ENCODE data around the gene KDM4D.
"Not testable (repeated sequence)": the region's sequence is repeated elsewhere in the genome, so short reads cannot be mapped to it uniquely, and the experiment has no call there.

Gene KDM4D

DNA sequence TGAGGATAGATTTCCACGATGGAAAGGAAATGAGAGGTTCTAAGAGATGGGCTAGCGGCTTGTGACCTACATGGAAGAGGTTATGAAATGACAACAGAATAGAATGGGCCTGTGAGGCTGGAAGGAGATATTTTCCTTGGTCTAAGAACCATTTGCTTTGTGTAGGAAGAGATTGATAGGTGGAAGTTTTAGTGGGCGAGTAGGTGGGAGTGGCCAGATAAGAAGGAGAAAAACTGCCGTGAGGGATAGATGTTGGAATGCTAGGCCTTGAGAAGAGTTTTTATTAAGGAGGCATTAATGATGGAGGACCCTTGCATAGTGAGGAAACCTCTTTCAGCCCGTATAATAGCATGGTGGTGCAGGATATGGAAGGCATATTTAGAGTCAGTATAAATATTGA, 48.0 kb downstream of the KDM4D start:
- not testable (repeated sequence) for H3K4me3 Mint-ChIP-seq; DNase-seq; H3K36me3 Mint-ChIP-seq (ENCODE audit: insufficient read depth); H3K4me1 Mint-ChIP-seq (ENCODE audit: low read depth in 2 of 2); H3K9me3 Mint-ChIP-seq; H3K27ac Mint-ChIP-seq; ATAC-seq (replicated peaks); H3K27me3 Mint-ChIP-seq

DNA sequence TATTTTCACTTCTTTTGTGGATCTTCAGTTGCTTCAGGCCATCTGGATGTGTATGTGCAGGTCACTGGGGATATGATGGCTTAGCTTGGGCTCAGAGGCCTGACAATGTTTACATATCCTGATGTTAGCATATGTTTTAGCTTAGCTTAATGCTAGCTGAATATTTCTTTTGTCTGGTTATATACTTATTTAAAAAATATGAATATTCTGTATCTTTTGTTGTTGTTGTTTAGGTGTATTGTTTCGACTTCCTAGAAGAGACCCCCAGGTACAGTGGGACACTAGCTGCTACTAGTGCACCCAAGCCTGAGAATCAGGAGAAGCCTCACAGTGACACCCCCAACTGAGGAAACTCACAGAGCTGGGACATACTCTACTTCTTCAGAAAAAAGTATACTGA, 51.4 kb downstream of the KDM4D start, which contains the start of gene KDM4E:
Gene KDM4E (plus strand): TSS at position 301 of the 400 bp plus-strand sequence. CDS start 300 bp downstream, outside the sequence.
- Mint-ChIP-seq H3K9me3 (no peaks in the 10 kb centered on the region), H3K27ac (no peak within 1 kb of the TSS), H3K4me3 (no peak within 1 kb of the TSS), H3K27me3 (no peaks in the 10 kb centered on the region), H3K36me3 (ENCODE audit: insufficient read depth) (no peaks in the 10 kb centered on the region), H3K4me1 (ENCODE audit: low read depth in 2 of 2) (no peaks in the 10 kb centered on the region)
- DNase-seq (no peak), ATAC-seq (replicated peaks) (no peak)

DNA sequence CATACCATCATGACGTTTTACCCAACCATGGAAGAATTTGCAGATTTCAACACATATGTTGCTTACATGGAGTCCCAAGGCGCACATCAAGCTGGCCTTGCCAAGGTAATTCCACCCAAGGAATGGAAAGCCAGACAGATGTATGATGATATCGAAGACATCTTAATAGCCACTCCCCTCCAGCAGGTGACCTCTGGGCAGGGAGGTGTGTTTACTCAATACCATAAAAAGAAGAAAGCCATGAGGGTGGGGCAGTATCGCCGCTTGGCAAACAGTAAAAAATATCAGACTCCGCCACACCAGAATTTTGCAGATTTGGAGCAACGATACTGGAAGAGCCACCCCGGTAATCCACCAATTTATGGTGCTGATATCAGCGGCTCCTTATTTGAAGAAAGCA, 52.1 kb downstream of the KDM4D start:
- not testable (repeated sequence) for H3K9me3 Mint-ChIP-seq; H3K27me3 Mint-ChIP-seq; H3K27ac Mint-ChIP-seq; ATAC-seq (replicated peaks); DNase-seq; H3K4me3 Mint-ChIP-seq; H3K4me1 Mint-ChIP-seq (ENCODE audit: low read depth in 2 of 2); H3K36me3 Mint-ChIP-seq (ENCODE audit: insufficient read depth)

DNA sequence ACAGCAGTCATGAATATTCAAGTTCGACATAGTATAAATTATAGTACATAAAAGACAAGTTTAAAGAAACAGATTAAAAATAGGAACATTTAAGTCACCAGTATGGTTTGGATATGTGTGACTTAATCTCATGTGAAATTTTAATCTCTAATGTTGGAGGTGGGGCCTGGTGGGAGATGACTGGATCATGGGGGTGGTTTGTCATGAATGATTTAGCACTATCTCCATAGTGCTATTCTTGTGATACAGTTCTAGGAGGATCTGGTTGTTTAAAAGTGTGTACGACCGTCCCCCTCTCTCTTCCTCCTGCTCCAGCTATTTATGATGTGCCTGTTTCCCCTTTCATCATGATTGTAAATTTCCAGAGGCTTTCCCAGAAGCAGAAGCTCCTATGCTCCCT, 54.8 kb downstream of the KDM4D start:
- no peak overlapping the region for H3K4me3 Mint-ChIP-seq
- no peak overlapping the region for H3K27ac Mint-ChIP-seq
- no peaks in the 10 kb centered on the region for H3K36me3 Mint-ChIP-seq (ENCODE audit: insufficient read depth)
- no peak for ATAC-seq (replicated peaks)
- no peaks in the 10 kb centered on the region for H3K4me1 Mint-ChIP-seq (ENCODE audit: low read depth in 2 of 2)
- no peak for DNase-seq
- H3K27me3 Mint-ChIP-seq = peaks cover 14 to 21% of the 10 kb centered on the region in 2 donors
- H3K9me3 Mint-ChIP-seq = no peaks in the 10 kb centered on the region

DNA sequence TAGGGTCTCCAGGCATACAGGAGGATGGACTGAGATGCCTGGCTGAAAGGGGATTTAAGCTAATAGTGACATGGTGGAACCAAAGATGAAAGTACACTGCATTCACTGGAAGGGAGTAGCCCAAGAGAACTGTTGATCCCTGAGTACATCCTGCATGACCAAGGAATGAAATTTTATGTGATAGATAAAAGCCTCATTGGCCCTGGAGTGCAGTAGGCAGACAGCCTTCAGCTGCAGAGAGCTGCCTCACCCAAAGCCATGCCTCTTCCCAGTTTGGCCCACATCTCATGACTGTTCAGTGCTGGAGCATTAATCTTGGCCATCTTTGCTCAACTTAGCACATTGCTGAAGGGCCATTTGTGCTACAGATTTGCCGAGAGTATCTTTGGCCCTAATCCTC, 59.5 kb downstream of the KDM4D start:
- H3K4me3 Mint-ChIP-seq = no peak overlapping the region
- ATAC-seq (replicated peaks) (no peak), DNase-seq (no peak)
- H3K27ac Mint-ChIP-seq = no peak overlapping the region
- H3K4me1 Mint-ChIP-seq (ENCODE audit: low read depth in 2 of 2) = no peaks in the 10 kb centered on the region
- H3K36me3 Mint-ChIP-seq (ENCODE audit: insufficient read depth) = no peaks in the 10 kb centered on the region
- H3K9me3 Mint-ChIP-seq = no peaks in the 10 kb centered on the region
- H3K27me3 Mint-ChIP-seq = peaks cover 27 to 43% of the 10 kb centered on the region in 2 donors

DNA sequence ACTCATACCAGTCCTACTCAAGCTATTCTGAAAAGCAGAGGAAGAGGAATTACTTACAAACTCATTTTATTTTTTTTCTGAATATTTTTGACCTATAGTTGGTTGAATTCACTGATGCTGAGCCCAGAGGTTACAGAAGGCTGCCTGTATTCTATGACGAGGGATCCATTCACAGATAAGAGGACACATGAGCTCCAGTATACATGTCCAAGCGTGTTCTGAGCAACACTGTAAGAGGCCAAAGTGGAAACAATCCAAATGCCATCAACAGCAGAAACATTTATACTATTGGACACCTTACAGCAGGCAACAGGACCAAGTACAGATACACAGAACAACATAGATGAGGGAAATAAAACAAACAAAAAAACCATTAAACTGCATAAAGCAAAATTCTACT, 61.8 kb downstream of the KDM4D start:
- no peak overlapping the region for H3K4me3 Mint-ChIP-seq
- H3K27ac Mint-ChIP-seq = no peak overlapping the region
- no peaks in the 10 kb centered on the region for H3K9me3 Mint-ChIP-seq
- no peak for ATAC-seq (replicated peaks)
- peaks cover 38 to 57% of the 10 kb centered on the region in 2 donors for H3K27me3 Mint-ChIP-seq
- peaks cover 0 to 2% of the 10 kb centered on the region in 2 donors for H3K4me1 Mint-ChIP-seq (ENCODE audit: low read depth in 2 of 2)
- no peak for DNase-seq
- H3K36me3 Mint-ChIP-seq (ENCODE audit: insufficient read depth) = peaks cover 3% of the 10 kb centered on the region

DNA sequence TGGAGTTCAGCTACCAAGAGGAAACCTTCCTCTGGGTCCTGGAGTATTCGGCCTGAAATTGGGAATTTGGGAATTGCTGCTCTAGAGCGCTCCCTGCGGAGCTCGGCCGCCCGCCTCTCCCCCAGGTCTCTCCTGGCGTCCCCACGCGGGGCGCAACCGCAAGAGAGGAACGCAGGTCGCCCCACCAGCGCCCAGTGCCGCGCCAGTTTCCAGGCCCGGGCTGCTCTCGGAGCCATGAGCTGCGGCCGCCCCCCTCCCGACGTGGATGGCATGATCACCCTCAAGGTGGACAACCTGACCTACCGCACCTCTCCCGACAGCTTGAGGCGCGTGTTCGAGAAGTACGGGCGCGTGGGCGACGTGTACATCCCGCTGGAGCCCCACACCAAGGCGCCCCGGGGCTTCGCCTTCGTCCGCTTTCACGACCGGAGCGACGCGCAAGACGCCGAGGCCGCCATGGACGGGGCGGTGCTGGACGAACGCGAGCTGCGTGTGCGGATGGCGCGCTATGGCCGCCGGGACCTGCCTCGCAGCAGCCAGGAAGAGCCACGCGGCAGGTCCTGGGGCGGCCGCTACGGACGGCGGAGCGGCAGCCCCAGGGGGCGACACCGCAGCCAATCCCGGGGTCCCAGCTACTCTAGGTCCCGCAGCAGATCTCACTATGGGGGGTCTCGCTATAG, 64.0 kb downstream of the KDM4D start:
- peaks cover 49 to 59% of the 10 kb centered on the region in 2 donors for H3K27me3 Mint-ChIP-seq
- not testable (repeated sequence) for H3K4me1 Mint-ChIP-seq (ENCODE audit: low read depth in 2 of 2); H3K27ac Mint-ChIP-seq; H3K9me3 Mint-ChIP-seq; DNase-seq; H3K36me3 Mint-ChIP-seq (ENCODE audit: insufficient read depth); H3K4me3 Mint-ChIP-seq
- peak; percentile 62 for ATAC-seq (replicated peaks)

DNA sequence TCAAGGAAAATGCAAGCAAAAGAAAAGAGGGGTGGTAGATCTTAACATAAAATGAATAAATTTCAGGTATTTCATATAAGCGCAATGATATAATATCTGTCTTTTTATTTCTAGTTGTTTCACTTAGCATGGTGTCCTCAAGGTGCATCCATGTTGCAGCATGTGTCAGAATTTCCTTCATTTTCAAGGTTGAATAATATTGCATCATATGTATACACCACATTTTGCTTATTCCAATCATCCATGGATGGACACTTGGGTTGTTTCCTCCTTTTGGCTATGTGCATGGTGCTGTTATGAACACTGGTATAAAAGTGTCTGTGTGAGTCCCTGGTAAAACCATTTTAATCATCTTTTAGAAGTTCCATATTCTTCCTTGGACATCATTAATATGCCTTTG, 68.7 kb downstream of the KDM4D start:
- Mint-ChIP-seq H3K9me3 (no peaks in the 10 kb centered on the region), H3K36me3 (ENCODE audit: insufficient read depth) (peaks cover 3% of the 10 kb centered on the region), H3K27me3 (peaks cover 66 to 79% of the 10 kb centered on the region in 2 donors), H3K4me3 (no peak overlapping the region), H3K4me1 (ENCODE audit: low read depth in 2 of 2) (peaks cover 0 to 4% of the 10 kb centered on the region in 2 donors), H3K27ac (no peak overlapping the region)
- ATAC-seq (replicated peaks) (no peak), DNase-seq (no peak)

DNA sequence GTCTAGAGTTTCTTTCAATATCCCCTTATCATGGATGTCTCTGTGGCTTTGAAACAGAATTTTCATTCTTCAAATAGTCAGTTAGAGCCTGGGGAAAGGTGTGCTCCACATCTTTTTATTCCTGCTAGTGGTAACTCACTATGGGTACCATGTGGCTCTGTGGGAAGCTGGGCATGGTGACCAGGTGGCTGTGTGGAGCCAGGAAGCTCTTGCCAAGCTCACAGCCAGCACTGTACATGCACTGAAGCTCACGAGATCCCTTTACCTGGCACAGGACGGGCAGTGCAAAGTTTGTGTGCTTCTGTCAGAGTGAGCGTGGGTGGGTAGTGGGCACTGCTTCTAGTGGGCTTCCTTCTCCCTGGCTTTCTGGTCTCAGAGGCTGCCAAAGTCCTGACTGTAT, 69.4 kb downstream of the KDM4D start:
- peaks cover 3% of the 10 kb centered on the region for H3K36me3 Mint-ChIP-seq (ENCODE audit: insufficient read depth)
- peaks cover 0 to 4% of the 10 kb centered on the region in 2 donors for H3K4me1 Mint-ChIP-seq (ENCODE audit: low read depth in 2 of 2)
- no peaks in the 10 kb centered on the region for H3K9me3 Mint-ChIP-seq
- DNase-seq (no peak), ATAC-seq (replicated peaks) (no peak)
- peaks cover 64 to 76% of the 10 kb centered on the region in 2 donors for H3K27me3 Mint-ChIP-seq
- H3K4me3 Mint-ChIP-seq = no peak overlapping the region
- H3K27ac Mint-ChIP-seq = no peak overlapping the region

DNA sequence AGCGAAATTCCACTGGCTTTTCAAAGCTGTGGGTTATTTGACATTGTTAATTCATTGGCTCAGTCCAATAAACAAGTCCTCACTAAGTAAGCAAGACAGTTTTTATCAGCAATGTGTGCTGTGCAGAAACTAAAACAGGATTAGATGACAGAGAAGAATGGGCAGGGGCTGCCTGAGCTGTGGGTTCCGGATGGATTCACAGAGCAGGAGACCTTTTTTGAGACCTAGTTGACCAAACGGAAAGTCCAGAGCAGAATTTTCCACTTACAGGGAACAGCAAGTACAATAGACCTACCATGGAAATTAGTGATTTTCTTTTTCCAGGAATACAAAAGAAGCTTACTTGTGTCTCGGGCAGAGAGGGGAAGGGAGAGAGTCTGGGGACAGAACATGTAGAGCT, 70.5 kb downstream of the KDM4D start:
- H3K4me1 Mint-ChIP-seq (ENCODE audit: low read depth in 2 of 2) = peaks cover 0 to 2% of the 10 kb centered on the region in 2 donors
- DNase-seq (no peak), ATAC-seq (replicated peaks) (no peak)
- H3K4me3 Mint-ChIP-seq = no peak overlapping the region
- H3K9me3 Mint-ChIP-seq = no peaks in the 10 kb centered on the region
- H3K27me3 Mint-ChIP-seq = peaks cover 61 to 75% of the 10 kb centered on the region in 2 donors
- H3K36me3 Mint-ChIP-seq (ENCODE audit: insufficient read depth) = no peaks in the 10 kb centered on the region
- H3K27ac Mint-ChIP-seq = no peak overlapping the region

DNA sequence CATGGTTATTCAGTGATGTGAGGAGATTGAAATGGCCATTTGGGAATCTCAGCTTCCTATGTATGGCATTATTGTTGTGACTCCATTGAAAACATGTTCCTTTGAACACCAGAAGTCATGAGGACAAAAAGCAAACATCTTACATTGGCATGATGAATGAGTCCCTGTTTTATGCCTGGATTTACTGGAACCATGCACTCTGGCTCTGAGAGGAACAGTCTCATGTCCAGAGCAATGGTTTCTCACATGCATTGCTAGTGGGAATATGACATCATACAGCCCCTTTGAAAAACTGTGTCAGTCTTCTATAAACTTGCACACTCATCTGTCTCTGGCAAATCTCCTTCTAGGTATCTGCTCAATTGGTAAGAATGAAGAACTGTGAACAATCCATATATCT, 72.3 kb downstream of the KDM4D start:
- peaks cover 60 to 87% of the 10 kb centered on the region in 2 donors for H3K27me3 Mint-ChIP-seq
- no peaks in the 10 kb centered on the region for H3K36me3 Mint-ChIP-seq (ENCODE audit: insufficient read depth)
- DNase-seq (no peak), ATAC-seq (replicated peaks) (no peak)
- H3K27ac Mint-ChIP-seq = no peak overlapping the region
- H3K9me3 Mint-ChIP-seq = no peaks in the 10 kb centered on the region
- H3K4me3 Mint-ChIP-seq = no peak overlapping the region
- H3K4me1 Mint-ChIP-seq (ENCODE audit: low read depth in 2 of 2) = peaks cover 0 to 2% of the 10 kb centered on the region in 2 donors

All from effector memory CD8-positive, alpha-beta T cell (primary cell).